NT2/D1 (cell line): ENCODE data around the gene ATF7.

ENCODE experiments used
- YY1 ChIP-seq: IDR thresholded peaks from 2 replicates; pipeline ENCODE4 v1.6.1; 2011; ENCODE audit not compliant: insufficient read length, insufficient read depth
- ZNF274 ChIP-seq: IDR thresholded peaks from 2 replicates; pipeline ENCODE4 v1.6.1; 2011; ENCODE audit warnings: mild to moderate bottlenecking, low read depth, low read length

DNA sequence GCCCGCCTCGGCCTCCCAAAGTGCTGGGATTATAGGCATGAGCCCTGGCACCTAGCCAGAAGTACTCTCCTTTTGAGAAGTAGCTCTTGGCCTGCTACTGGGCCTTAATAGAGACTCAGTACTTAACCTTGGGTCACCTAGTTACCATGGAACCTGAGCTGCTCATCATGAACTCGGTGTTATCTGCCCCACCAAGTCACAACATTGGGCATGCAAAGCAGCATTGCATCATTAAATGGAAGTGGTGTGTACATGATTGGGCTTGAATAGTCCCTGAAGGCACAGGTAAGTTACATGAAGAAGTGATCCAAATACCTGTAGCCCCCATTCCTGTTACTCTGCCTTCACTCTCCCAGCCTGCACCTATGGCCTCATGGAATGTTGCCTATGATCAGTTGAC is 18.0 kb upstream of the ATF7 start:
- TF ChIP-seq ZNF274 (no peak), YY1 (no peak)
